HCT116 (cell line): ENCODE measurements around the gene TEK. TPM values are rescaled to one million over a fixed set of nuclear protein-coding genes. Genes with fewer than 3 reads are reported as not detected.

Experiments
- ATAC-seq: fragments of 200-7000 bp; cut with Tn5 transposase; 2 replicates; pipeline ENCODE4 v1.9.1; 2020; ENCODE audit warnings: mild to moderate bottlenecking, moderate library complexity
- BruUV-seq: library from RNA; stranded (reverse); fragments of 400-500 nt; replicated peaks from 2 replicates; lab custom pipeline; 2021; lab: Mats Ljungman, UMichigan
- CTCF ChIA-PET: fragments of 300-600 bp; sonication (Branson Sonifier 250); formaldehyde crosslinking; loops from one replicate; lab custom pipeline; 2021; ENCODE audit warnings: antibody characterized with exemption; lab: Charles Lee
- POLR2A ChIA-PET: fragments of 300-600, 350-600 bp; sonication (Branson Sonifier 250); formaldehyde crosslinking; loops from one replicate; lab custom pipeline; 2021; ENCODE audit warnings: antibody characterized with exemption; lab: Charles Lee
- RAD21 ChIA-PET, 2 experiments: fragments of 300-600 bp; sonication (Branson Sonifier 250); formaldehyde crosslinking; loops; one replicate each; lab custom pipeline; 2023; ENCODE audit warnings: low total read pairs in 2 of 2; ENCODE audit not compliant: uncharacterized antibody in 2 of 2, unreplicated experiment in 2 of 2, low non-redundant PET in 1 of 2; lab: Charles Lee
- DNase-seq: peaks from one replicate; pipeline ENCODE4 v3.0.0-alpha.2; 2010; ENCODE audit warnings: low read depth, low spot score
- H2AFZ ChIP-seq: fragments of 200-600 bp; shearing (Covaris generic), sonication (generic); 2 replicates; pipeline ENCODE4 v1.6.1; 2017; ENCODE audit warnings: low read depth, mixed run types, mixed read lengths, antibody characterized with exemption, low read length; ENCODE audit not compliant: poor library complexity, severe bottlenecking
- H3K27ac ChIP-seq: 2 replicates; pipeline ENCODE4 v1.5.1; 2012; ENCODE audit warnings: low read depth, low read length
- H3K27me3 ChIP-seq: fragments of 200-600 bp; sonication (generic); 2 replicates; pipeline ENCODE4 v1.6.1; 2016; ENCODE audit warnings: mixed run types, low read length, mixed read lengths; ENCODE audit not compliant: insufficient read depth
- H3K36me3 ChIP-seq, 2 experiments: fragments of 200-500 bp in 1 of 2; fragments of 200-600 bp in 1 of 2; sonication (Bioruptor generic) in 1 of 2; sonication (generic) in 1 of 2; 2 replicates each; pipeline versions ENCODE4 v1.5.1 to v1.6.1; 2014 to 2016; ENCODE audit warnings: low read length in 2 of 2, inconsistent platforms in 1 of 2, mixed read lengths in 1 of 2, mixed run types in 1 of 2; ENCODE audit not compliant: insufficient read depth in 2 of 2, control insufficient read depth in 1 of 2
- H3K4me1 ChIP-seq, 2 experiments: fragments of 200-600 bp in 1 of 2; sonication (generic) in 1 of 2; 2 replicates each; pipeline versions ENCODE4 v1.5.1 to v1.6.1; 2012 to 2017; ENCODE audit warnings: low read length in 2 of 2, inconsistent platforms in 1 of 2, mild to moderate bottlenecking in 1 of 2, mixed read lengths in 1 of 2, mixed run types in 1 of 2, moderate library complexity in 1 of 2; ENCODE audit not compliant: insufficient read depth in 2 of 2, control insufficient read depth in 1 of 2
- H3K4me2 ChIP-seq: fragments of 200-600 bp; sonication (generic); 2 replicates; pipeline ENCODE4 v1.6.1; 2017; ENCODE audit warnings: mixed run types, low read length, mixed read lengths
- H3K4me3 ChIP-seq, 2 experiments: fragments of 200-600 bp in 1 of 2; sonication (generic) in 1 of 2; replicated peaks in 1 of 2; 2 replicates each; pipeline ENCODE4 v1.5.1; 2011 to 2016; ENCODE audit warnings: low read length in 2 of 2, control low read depth in 1 of 2, low read depth in 1 of 2, mild to moderate bottlenecking in 1 of 2, mixed read lengths in 1 of 2, mixed run types in 1 of 2
- H3K79me2 ChIP-seq: fragments of 200-600 bp; sonication (generic); 2 replicates; pipeline ENCODE4 v1.6.1; 2017; ENCODE audit warnings: mild to moderate bottlenecking, mixed run types, low read length, moderate library complexity, mixed read lengths; ENCODE audit not compliant: insufficient read depth
- H3K9ac ChIP-seq: fragments of 200-600 bp; sonication (generic); 2 replicates; pipeline ENCODE4 v1.6.1; 2016; ENCODE audit warnings: low read length, mixed read lengths
- H3K9me2 ChIP-seq: fragments of 200-600 bp; sonication (generic), shearing (Covaris generic); 2 replicates; pipeline ENCODE4 v1.6.1; 2017; ENCODE audit warnings: mixed run types, mild to moderate bottlenecking, moderate library complexity; ENCODE audit not compliant: insufficient read depth
- H3K9me3 ChIP-seq, 2 experiments: fragments of 200-500 bp in 1 of 2; fragments of 200-600 bp in 1 of 2; sonication (Bioruptor generic) in 1 of 2; sonication (generic) in 1 of 2; 2 replicates each; pipeline ENCODE4 v1.6.1; 2014 to 2017; ENCODE audit warnings: low read length in 2 of 2, mixed read lengths in 2 of 2, inconsistent platforms in 1 of 2, low read depth in 1 of 2, mild to moderate bottlenecking in 1 of 2, mixed run types in 1 of 2, moderate library complexity in 1 of 2; ENCODE audit not compliant: control insufficient read depth in 1 of 2, insufficient read depth in 1 of 2
- H4K20me1 ChIP-seq: fragments of 200-600 bp; sonication (generic), shearing (Covaris generic); 2 replicates; pipeline ENCODE4 v1.6.1; 2017; ENCODE audit warnings: mixed run types, mild to moderate bottlenecking, moderate library complexity; ENCODE audit not compliant: insufficient read depth
- ATF3 ChIP-seq: IDR thresholded peaks from 2 replicates; pipeline ENCODE4 v1.6.1; 2012
- CBX3 ChIP-seq: IDR thresholded peaks from 2 replicates; pipeline ENCODE4 v1.6.1; 2012; ENCODE audit warnings: low read depth
- CEBPB ChIP-seq: IDR thresholded peaks from 2 replicates; pipeline ENCODE4 v1.6.1; 2012; ENCODE audit warnings: low read depth
- CTCF ChIP-seq, 3 experiments: fragments of 200-600 bp in 1 of 3; sonication (generic) in 1 of 3; IDR thresholded peaks in 2 of 3; conservative IDR thresholded peaks in 1 of 3; 2 replicates each; pipeline ENCODE4 v1.5.1; 2012 to 2017; ENCODE audit warnings: low read depth in 2 of 3, low read length in 2 of 3, antibody characterized with exemption in 1 of 3, borderline replicate concordance in 1 of 3, control low read depth in 1 of 3, mild to moderate bottlenecking in 1 of 3, mixed read lengths in 1 of 3, mixed run types in 1 of 3, moderate library complexity in 1 of 3; ENCODE audit not compliant: insufficient read depth in 1 of 3
- ELF1 ChIP-seq: IDR thresholded peaks from 2 replicates; pipeline ENCODE4 v1.6.1; 2012; ENCODE audit warnings: low read depth, borderline replicate concordance
- EZH2 ChIP-seq: fragments of 200-600 bp; sonication (generic); IDR thresholded peaks from 2 replicates; pipeline ENCODE4 v1.6.1; 2017; ENCODE audit warnings: antibody characterized with exemption, mixed run types
- EZH2phosphoT487 ChIP-seq: fragments of 200-600 bp; IDR thresholded peaks from 2 replicates; pipeline ENCODE4 v1.6.1; 2018; ENCODE audit warnings: antibody characterized with exemption, borderline replicate concordance
- FOSL1 ChIP-seq: IDR thresholded peaks from 2 replicates; pipeline ENCODE4 v1.6.1; 2012; ENCODE audit warnings: low read depth
- JUND ChIP-seq: IDR thresholded peaks from 2 replicates; pipeline ENCODE4 v1.6.1; 2012
- POLR2A ChIP-seq: IDR thresholded peaks from 2 replicates; pipeline ENCODE4 v1.7.0; 2011; ENCODE audit warnings: borderline replicate concordance; ENCODE audit not compliant: insufficient read depth, insufficient read length; ENCODE audit errors: extremely low read depth
- POLR2AphosphoS5 ChIP-seq: IDR thresholded peaks from 2 replicates; pipeline ENCODE4 v1.6.1; 2011; ENCODE audit warnings: mild to moderate bottlenecking, low read depth, low read length, moderate library complexity
- RAD21 ChIP-seq: IDR thresholded peaks from 2 replicates; pipeline ENCODE4 v1.6.1; 2012; ENCODE audit warnings: low read depth, mild to moderate bottlenecking
- REST ChIP-seq: IDR thresholded peaks from 2 replicates; pipeline ENCODE4 v1.6.1; 2012; ENCODE audit warnings: low read depth
- SIN3A ChIP-seq: IDR thresholded peaks from 2 replicates; pipeline ENCODE4 v1.6.1; 2012; ENCODE audit warnings: low read depth
- SRF ChIP-seq: IDR thresholded peaks from 2 replicates; pipeline ENCODE4 v1.6.1; 2012; ENCODE audit warnings: low read depth
- TCF7L2 ChIP-seq: IDR thresholded peaks from 2 replicates; pipeline ENCODE4 v1.7.0; 2011; ENCODE audit warnings: borderline replicate concordance, inconsistent platforms; ENCODE audit not compliant: insufficient read depth, insufficient read length; ENCODE audit errors: extremely low read depth
- ZFX ChIP-seq: fragments of 450-650 bp; IDR thresholded peaks from 2 replicates; pipeline ENCODE4 v1.6.1; 2017
- ZNF274 ChIP-seq: fragments of 200-500 bp; sonication (Bioruptor generic); IDR thresholded peaks from 2 replicates; pipeline ENCODE4 v1.6.1; 2014; ENCODE audit warnings: mild to moderate bottlenecking, low read depth, low read length, inconsistent platforms
- intact Hi-C: fragments of 100-400 bp; cut with micrococcal nuclease; formaldehyde crosslinking; loops from 2 replicates; pipeline ENCODE4 v1.10.0; 2022
- total RNA-seq: library from RNA; stranded (reverse); gene quantifications from one replicate; pipeline ENCODE4 v1.2.1, GENCODE V29; 2021; ENCODE audit not compliant: unreplicated experiment
- TF ChIP-seq, protein P1 (sequence below): IDR thresholded peaks from 2 replicates; pipeline ENCODE4 v1.6.1; 2011; ENCODE audit warnings: mild to moderate bottlenecking, low read length, moderate library complexity; ENCODE audit not compliant: insufficient replicate concordance; ENCODE audit errors: extremely low read depth

The TEK gene
- total RNA-seq, 1 experiment from 2014 or later, result 0.15 TPM

DNA sequence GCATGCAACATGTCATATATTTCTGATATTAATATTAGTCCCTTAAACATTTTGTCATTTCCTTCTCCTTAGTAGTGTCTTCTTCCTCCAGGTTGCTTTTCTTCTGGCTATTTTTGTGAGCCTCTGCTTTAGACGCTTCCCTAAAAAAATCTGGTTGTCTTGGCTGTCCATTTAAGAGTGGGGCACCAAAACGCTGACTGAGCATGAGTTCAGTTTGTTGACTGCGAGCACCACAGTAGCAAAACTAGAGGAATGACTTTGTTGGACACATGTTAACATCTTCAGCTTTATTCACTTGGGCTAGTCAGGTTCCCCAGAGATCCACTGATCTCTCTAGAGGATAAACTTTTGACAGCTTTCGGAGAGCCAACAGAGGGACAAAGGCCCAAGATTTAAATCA is 19.3 kb upstream of the TEK start:
- CTCF ChIA-PET, result no interaction called here
- TF ChIP-seq ELF1 (no peak), SRF (no peak), REST (no peak), ATF3 (no peak), CTCF (IDR thresholded peaks at IDR 0.05 in 2 of 3, conservative IDR thresholded peaks at IDR 0.05 in 1 of 3; ENCODE audit: borderline replicate concordance in 1 of 3, insufficient read depth in 1 of 3, low read depth in 2 of 3, low read length in 2 of 3) (no peak), FOSL1 (no peak), POLR2A (no peak), JUND (no peak), RAD21 (no peak), ZNF274 (no peak), EZH2 (no peak), TCF7L2 (no peak), POLR2AphosphoS5 (no peak), EZH2phosphoT487 (no peak), CEBPB (no peak), SIN3A (no peak), CBX3 (no peak), ZFX (no peak)
- TF ChIP-seq, protein P1, sequence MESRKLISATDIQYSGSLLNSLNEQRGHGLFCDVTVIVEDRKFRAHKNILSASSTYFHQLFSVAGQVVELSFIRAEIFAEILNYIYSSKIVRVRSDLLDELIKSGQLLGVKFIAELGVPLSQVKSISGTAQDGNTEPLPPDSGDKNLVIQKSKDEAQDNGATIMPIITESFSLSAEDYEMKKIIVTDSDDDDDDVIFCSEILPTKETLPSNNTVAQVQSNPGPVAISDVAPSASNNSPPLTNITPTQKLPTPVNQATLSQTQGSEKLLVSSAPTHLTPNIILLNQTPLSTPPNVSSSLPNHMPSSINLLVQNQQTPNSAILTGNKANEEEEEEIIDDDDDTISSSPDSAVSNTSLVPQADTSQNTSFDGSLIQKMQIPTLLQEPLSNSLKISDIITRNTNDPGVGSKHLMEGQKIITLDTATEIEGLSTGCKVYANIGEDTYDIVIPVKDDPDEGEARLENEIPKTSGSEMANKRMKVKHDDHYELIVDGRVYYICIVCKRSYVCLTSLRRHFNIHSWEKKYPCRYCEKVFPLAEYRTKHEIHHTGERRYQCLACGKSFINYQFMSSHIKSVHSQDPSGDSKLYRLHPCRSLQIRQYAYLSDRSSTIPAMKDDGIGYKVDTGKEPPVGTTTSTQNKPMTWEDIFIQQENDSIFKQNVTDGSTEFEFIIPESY, result no peak
- Histone ChIP-seq H3K27ac (no peak overlapping the region), H3K9me3 (no peaks in the 10 kb centered on the region), H3K4me2 (no peak overlapping the region), H3K27me3 (no peaks in the 10 kb centered on the region), H3K9me2 (no peaks in the 10 kb centered on the region), H3K36me3 (no peaks in the 10 kb centered on the region), H3K4me1 (peaks cover 0 to 3% of the 10 kb centered on the region in 2 experiments; a peak in 2 of 4 replicates), H3K79me2 (no peaks in the 10 kb centered on the region), H4K20me1 (no peaks in the 10 kb centered on the region), H3K4me3 (no peak overlapping the region), H2AFZ (no peak overlapping the region), H3K9ac (no peak overlapping the region)
- POLR2A ChIA-PET, result no interaction called here
- DNase-seq (no peak), ATAC-seq (no peak)
- intact Hi-C loops, result no loop called here
- no TSS peak for BruUV-seq
- RAD21 ChIA-PET, result no interaction called here
